ENCODE measurements around the gene MAP4.

Gene MAP4

DNA sequence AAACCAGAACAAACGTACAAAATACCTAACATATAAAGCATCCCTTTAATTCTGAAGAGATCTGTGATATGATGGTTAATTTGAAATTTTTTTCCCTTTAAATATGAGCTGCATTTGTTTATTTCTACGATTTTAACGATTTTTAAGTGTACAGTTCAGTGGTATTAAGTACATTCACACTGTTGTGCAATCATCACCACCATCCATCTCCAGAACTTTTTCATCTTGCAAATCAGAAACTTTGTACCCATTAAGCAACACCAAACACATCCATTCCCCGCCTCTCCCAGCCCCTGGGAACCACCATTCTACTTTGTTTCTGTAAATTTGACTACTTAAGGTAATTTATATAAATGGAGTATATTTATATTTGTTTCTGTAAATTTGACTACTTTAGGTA, 51.5 kb downstream of the MAP4 start:
- Histone ChIP-seq H3K4me1 (ENCODE audit: insufficient read depth, insufficient read length) (no peaks in the 10 kb centered on the region), H3K36me3 (ENCODE audit: insufficient read depth, insufficient read length, low read length) (peaks cover 3% of the 10 kb centered on the region), H3K9ac (ENCODE audit: insufficient read length, low read depth) (no peak overlapping the region), H3K4me3 (ENCODE audit: insufficient read length, low read depth) (no peak overlapping the region), H3K27me3 (ENCODE audit: insufficient read depth, insufficient read length) (no peaks in the 10 kb centered on the region), H3K9me3 (ENCODE audit: insufficient read depth, low read length) (no peaks in the 10 kb centered on the region)
- no peak for DNase-seq (ENCODE audit: low read depth, low spot score)
- TF ChIP-seq ZNF274 (IDR thresholded peaks at IDR 0.05; ENCODE audit: low read depth, low read length) (no peak), SUZ12 (IDR thresholded peaks at IDR 0.05; ENCODE audit: extremely low read depth, insufficient read depth, insufficient read length) (no peak), YY1 (IDR thresholded peaks at IDR 0.05; ENCODE audit: insufficient read depth, insufficient read length) (no peak)

DNA sequence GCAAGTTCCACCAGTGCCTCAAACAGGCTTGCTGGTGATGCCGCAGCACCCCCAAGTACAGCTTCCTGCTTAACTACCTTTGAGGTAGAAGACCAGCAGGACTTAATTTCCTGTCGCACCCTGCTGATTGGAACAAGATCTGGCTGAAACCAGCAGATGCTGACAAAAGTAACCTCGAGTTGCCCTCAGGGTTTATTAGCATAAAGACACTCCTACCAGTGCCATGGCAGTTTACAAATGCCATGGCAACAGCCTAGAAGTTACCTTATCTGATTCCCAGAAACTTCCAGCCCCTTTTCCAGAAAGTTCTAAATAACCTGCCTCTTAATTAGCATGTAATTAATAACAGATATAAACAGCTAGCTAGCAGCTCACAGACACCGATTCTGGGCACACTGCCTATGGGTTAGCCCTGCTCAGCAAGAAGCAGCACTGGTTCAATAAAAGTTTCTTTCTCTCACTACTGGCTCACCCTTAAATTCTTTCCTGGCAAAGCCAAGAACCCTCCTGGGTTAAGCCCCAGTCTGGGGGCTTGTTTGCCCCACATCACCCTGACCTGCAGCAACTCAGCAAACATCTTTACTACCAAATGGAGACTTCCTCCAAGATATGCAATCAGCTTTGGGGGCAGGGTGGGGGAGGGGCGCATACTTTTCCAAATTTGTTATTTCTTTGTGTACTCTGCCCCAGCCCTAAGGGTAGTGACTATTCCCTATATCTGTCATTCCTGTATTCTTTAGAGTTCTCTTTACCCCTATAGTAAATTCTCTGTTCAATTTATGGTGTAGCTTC, 54.2 kb downstream of the MAP4 start:
- H3K27me3 ChIP-seq (ENCODE audit: insufficient read depth, insufficient read length), result no peaks in the 10 kb centered on the region
- peaks cover 3% of the 10 kb centered on the region for H3K36me3 ChIP-seq (ENCODE audit: insufficient read depth, insufficient read length, low read length)
- TF ChIP-seq SUZ12 (IDR thresholded peaks at IDR 0.05; ENCODE audit: extremely low read depth, insufficient read depth, insufficient read length) (no peak), ZNF274 (IDR thresholded peaks at IDR 0.05; ENCODE audit: low read depth, low read length) (no peak)
- DNase-seq (ENCODE audit: low read depth, low spot score), result peak; percentile 44
- H3K9me3 ChIP-seq (ENCODE audit: insufficient read depth, low read length), result no peaks in the 10 kb centered on the region
- no peak overlapping the region for H3K4me3 ChIP-seq (ENCODE audit: insufficient read length, low read depth)
- no peaks in the 10 kb centered on the region for H3K4me1 ChIP-seq (ENCODE audit: insufficient read depth, insufficient read length)
- H3K9ac ChIP-seq (ENCODE audit: insufficient read length, low read depth), result no peak overlapping the region

DNA sequence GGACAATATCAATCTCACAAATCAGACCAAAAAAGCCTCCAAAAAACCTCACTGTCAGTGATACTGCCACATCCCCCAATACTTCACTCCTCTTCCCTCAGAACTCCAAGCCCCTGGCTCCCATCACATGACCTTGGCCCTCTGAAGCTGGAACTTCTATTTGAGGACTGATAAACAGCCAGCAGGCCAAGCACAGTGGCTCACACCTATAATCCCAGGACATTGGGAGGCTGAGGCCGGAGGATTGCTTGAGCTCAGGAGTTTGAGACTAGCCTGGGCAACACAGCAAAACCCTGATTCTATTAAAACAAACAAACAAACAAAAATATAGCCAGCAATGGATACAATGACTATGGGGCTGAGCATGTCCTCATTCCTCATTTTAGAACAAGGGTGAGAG, 55.2 kb downstream of the MAP4 start:
- no peak for DNase-seq (ENCODE audit: low read depth, low spot score)
- Histone ChIP-seq H3K4me3 (ENCODE audit: insufficient read length, low read depth) (no peak overlapping the region), H3K9me3 (ENCODE audit: insufficient read depth, low read length) (no peaks in the 10 kb centered on the region), H3K9ac (ENCODE audit: insufficient read length, low read depth) (no peak overlapping the region), H3K27me3 (ENCODE audit: insufficient read depth, insufficient read length) (no peaks in the 10 kb centered on the region), H3K36me3 (ENCODE audit: insufficient read depth, insufficient read length, low read length) (peaks cover 7% of the 10 kb centered on the region), H3K4me1 (ENCODE audit: insufficient read depth, insufficient read length) (no peaks in the 10 kb centered on the region)
- TF ChIP-seq YY1 (IDR thresholded peaks at IDR 0.05; ENCODE audit: insufficient read depth, insufficient read length) (no peak), ZNF274 (IDR thresholded peaks at IDR 0.05; ENCODE audit: low read depth, low read length) (no peak), SUZ12 (IDR thresholded peaks at IDR 0.05; ENCODE audit: extremely low read depth, insufficient read depth, insufficient read length) (no peak)

DNA sequence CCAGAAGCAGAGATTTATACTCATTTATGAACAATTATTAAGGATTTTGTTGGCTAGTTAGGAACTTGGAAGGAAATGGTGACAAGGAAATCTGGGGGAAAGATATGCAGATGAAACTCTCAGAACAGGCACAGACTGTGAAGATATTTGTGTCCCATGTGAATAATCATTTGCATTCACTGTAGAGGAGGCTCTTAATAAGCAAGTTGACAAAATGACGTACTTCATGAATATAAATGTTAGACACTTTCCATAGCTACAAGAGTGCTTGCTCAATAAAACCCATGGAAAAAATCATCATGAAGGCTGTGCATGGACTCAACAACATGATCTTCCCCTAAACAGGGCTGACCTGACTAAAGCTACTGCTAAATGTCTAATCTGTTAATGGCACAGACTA, 59.7 kb downstream of the MAP4 start:
- Histone ChIP-seq H3K27me3 (ENCODE audit: insufficient read depth, insufficient read length) (no peaks in the 10 kb centered on the region), H3K4me3 (ENCODE audit: insufficient read length, low read depth) (no peak overlapping the region), H3K9me3 (ENCODE audit: insufficient read depth, low read length) (peaks cover 6% of the 10 kb centered on the region), H3K36me3 (ENCODE audit: insufficient read depth, insufficient read length, low read length) (peaks cover 16% of the 10 kb centered on the region), H3K9ac (ENCODE audit: insufficient read length, low read depth) (no peak overlapping the region), H3K4me1 (ENCODE audit: insufficient read depth, insufficient read length) (no peaks in the 10 kb centered on the region)
- DNase-seq (ENCODE audit: low read depth, low spot score), result no peak
- TF ChIP-seq YY1 (IDR thresholded peaks at IDR 0.05; ENCODE audit: insufficient read depth, insufficient read length) (no peak), SUZ12 (IDR thresholded peaks at IDR 0.05; ENCODE audit: extremely low read depth, insufficient read depth, insufficient read length) (no peak), ZNF274 (IDR thresholded peaks at IDR 0.05; ENCODE audit: low read depth, low read length) (no peak)

DNA sequence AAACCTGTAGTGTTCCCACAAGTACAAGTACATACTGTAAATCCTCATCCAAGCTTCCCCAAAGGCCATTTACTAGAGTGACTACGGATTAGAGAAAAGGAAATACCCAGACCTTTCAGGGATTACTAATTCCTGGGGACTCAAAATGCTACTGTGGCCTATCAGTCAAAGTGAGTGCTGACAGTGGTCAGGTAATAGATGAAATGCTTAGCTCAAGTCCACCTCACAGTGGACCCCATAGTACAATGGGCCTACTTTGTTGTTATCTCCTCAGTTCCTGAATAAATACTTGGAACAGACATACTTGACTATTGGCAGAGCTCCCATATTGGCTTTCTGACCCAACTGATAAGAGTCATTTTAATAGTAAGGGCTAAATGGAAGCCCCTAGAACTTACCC, 61.6 kb downstream of the MAP4 start:
- Histone ChIP-seq H3K4me1 (ENCODE audit: insufficient read depth, insufficient read length) (no peaks in the 10 kb centered on the region), H3K27me3 (ENCODE audit: insufficient read depth, insufficient read length) (no peaks in the 10 kb centered on the region), H3K9me3 (ENCODE audit: insufficient read depth, low read length) (peaks cover 6% of the 10 kb centered on the region), H3K36me3 (ENCODE audit: insufficient read depth, insufficient read length, low read length) (peaks cover 21% of the 10 kb centered on the region), H3K9ac (ENCODE audit: insufficient read length, low read depth) (no peak overlapping the region), H3K4me3 (ENCODE audit: insufficient read length, low read depth) (no peak overlapping the region)
- TF ChIP-seq ZNF274 (IDR thresholded peaks at IDR 0.05; ENCODE audit: low read depth, low read length) (no peak), YY1 (IDR thresholded peaks at IDR 0.05; ENCODE audit: insufficient read depth, insufficient read length) (no peak), SUZ12 (IDR thresholded peaks at IDR 0.05; ENCODE audit: extremely low read depth, insufficient read depth, insufficient read length) (no peak)
- no peak for DNase-seq (ENCODE audit: low read depth, low spot score)

DNA sequence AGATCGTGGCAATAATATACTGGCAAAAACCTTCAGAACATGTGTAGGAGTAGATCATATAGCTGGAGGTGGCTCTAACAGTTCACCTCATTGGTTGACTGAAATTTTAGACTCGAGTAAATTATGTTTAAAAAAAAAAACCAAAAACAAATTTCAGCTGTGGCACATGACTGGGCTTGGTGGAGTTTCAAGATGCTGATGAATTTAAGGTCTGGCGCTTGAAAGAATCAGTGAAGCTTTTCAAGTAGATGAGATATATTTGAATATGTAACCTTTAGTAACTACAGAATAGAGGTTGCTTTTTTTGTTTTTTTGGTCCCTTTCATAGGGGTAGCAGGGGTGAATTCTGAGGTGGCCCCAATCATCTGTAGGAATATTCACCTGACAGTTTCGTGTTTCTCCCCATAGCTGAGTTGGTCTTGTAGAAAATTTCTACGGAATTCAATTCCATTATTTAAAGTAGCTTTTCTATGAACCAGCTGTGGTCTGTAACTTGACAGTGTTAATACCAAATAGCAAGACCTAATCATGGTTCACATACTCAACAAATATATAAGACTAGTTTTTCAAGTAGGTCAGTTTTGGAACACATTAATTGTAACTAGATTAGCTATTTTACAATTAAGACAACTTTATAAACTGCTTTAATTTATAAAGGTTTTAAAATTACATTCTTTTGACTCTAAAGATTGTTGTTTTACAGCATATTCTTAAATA, 65.6 kb downstream of the MAP4 start:
- no peak overlapping the region for H3K9ac ChIP-seq (ENCODE audit: insufficient read length, low read depth)
- peaks cover 6% of the 10 kb centered on the region for H3K9me3 ChIP-seq (ENCODE audit: insufficient read depth, low read length)
- no peak for DNase-seq (ENCODE audit: low read depth, low spot score)
- H3K4me3 ChIP-seq (ENCODE audit: insufficient read length, low read depth), result no peak overlapping the region
- no peaks in the 10 kb centered on the region for H3K27me3 ChIP-seq (ENCODE audit: insufficient read depth, insufficient read length)
- H3K36me3 ChIP-seq (ENCODE audit: insufficient read depth, insufficient read length, low read length), result peaks cover 17% of the 10 kb centered on the region
- H3K4me1 ChIP-seq (ENCODE audit: insufficient read depth, insufficient read length), result no peaks in the 10 kb centered on the region
- no peak for TF ChIP-seq YY1 (IDR thresholded peaks at IDR 0.05; ENCODE audit: insufficient read depth, insufficient read length)
- TF ChIP-seq SUZ12 (IDR thresholded peaks at IDR 0.05; ENCODE audit: extremely low read depth, insufficient read depth, insufficient read length), result no peak
- no peak for TF ChIP-seq ZNF274 (IDR thresholded peaks at IDR 0.05; ENCODE audit: low read depth, low read length)

DNA sequence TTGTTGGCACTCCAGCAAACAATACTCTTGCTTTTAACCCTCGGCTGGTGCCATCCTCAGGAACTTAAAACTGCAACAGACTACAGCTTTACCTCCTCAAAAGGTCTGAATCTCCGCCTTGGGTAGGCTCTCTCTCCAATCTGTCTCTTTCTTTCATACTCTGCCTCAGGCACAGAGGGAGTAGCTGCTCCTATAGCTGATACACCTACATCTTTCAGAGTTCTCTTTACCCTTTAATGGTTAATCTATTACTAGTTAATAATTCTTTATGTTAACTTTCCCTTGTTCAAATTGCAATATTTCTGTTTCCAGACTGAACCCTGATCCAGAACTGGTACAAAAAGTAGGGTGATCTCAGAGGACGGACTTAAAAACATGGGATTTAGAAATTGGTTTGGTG, 66.2 kb downstream of the MAP4 start:
- no peak overlapping the region for H3K9ac ChIP-seq (ENCODE audit: insufficient read length, low read depth)
- TF ChIP-seq YY1 (IDR thresholded peaks at IDR 0.05; ENCODE audit: insufficient read depth, insufficient read length) (no peak), SUZ12 (IDR thresholded peaks at IDR 0.05; ENCODE audit: extremely low read depth, insufficient read depth, insufficient read length) (no peak), ZNF274 (IDR thresholded peaks at IDR 0.05; ENCODE audit: low read depth, low read length) (no peak)
- DNase-seq (ENCODE audit: low read depth, low spot score), result no peak

More for the DNA sequence above, 66.2 kb downstream of the MAP4 start:
- H3K4me3 ChIP-seq (ENCODE audit: insufficient read length, low read depth), result no peak overlapping the region
- H3K9me3 ChIP-seq (ENCODE audit: insufficient read depth, low read length), result peaks cover 6% of the 10 kb centered on the region
- H3K4me1 ChIP-seq (ENCODE audit: insufficient read depth, insufficient read length), result no peaks in the 10 kb centered on the region
- no peaks in the 10 kb centered on the region for H3K27me3 ChIP-seq (ENCODE audit: insufficient read depth, insufficient read length)
- peaks cover 17% of the 10 kb centered on the region for H3K36me3 ChIP-seq (ENCODE audit: insufficient read depth, insufficient read length, low read length)

Data from NT2/D1 (cell line).